HL-60 (cell line): ENCODE results near the gene CRYZL1.

ENCODE experiments used
- CTCF ChIP-seq: IDR thresholded peaks from one replicate; pipeline ENCODE4 v1.5.1; 2011; ENCODE audit warnings: low read length, control low read depth, inconsistent platforms; ENCODE audit not compliant: insufficient read depth
- GABPA ChIP-seq: IDR thresholded peaks from 2 replicates; pipeline ENCODE4 v1.6.1; 2012; ENCODE audit warnings: low read depth
- REST ChIP-seq: IDR thresholded peaks from 2 replicates; pipeline ENCODE4 v1.6.1; 2012; ENCODE audit warnings: low read depth; ENCODE audit not compliant: insufficient replicate concordance

- TF ChIP-seq CTCF (no peak), REST (no peak), GABPA (no peak)
These were observed 53.6 kb downstream of the CRYZL1 start for GRCh38 chr21:33587792-33588484.
